HepG2 (cell line): Measurements from ENCODE around the gene GSKIP. TPM values are rescaled to one million over a fixed set of nuclear protein-coding genes. Genes with fewer than 3 reads are reported as not detected.

Experiments used
- CHD4 ChIP-seq: fragments of 200-600 bp; sonication (generic); IDR thresholded peaks from 2 replicates; pipeline ENCODE4 v1.7.0; 2017; ENCODE audit warnings: mild to moderate bottlenecking, low read length, borderline replicate concordance
- DMTF1 ChIP-seq: sonication (generic); formaldehyde crosslinking; IDR thresholded peaks from 2 replicates; pipeline ENCODE4 v1.4.0; 2020; ENCODE audit warnings: mild to moderate bottlenecking, missing genetic modification reagents
- DPF2 ChIP-seq: sonication (generic); formaldehyde crosslinking; IDR thresholded peaks from 2 replicates; pipeline ENCODE4 v1.4.0; 2020; ENCODE audit warnings: mild to moderate bottlenecking, low read depth, missing genetic modification reagents, borderline replicate concordance
- FOXA1 ChIP-seq, 2 experiments: fragments of 450-650 bp in 1 of 2; sonication (generic) in 1 of 2; formaldehyde crosslinking in 1 of 2; IDR thresholded peaks; 2 replicates each; pipeline versions ENCODE4 v1.4.0 to v1.6.1; 2016 to 2020; ENCODE audit warnings: missing genetic modification reagents in 1 of 2
- KMT2B ChIP-seq: IDR thresholded peaks from 2 replicates; pipeline ENCODE4 v1.6.1; 2016; ENCODE audit warnings: missing genetic modification reagents, missing compliant biosample characterization
- MEIS1 ChIP-seq: sonication (generic); formaldehyde crosslinking; IDR thresholded peaks from 2 replicates; pipeline ENCODE4 v1.9.0; 2021; ENCODE audit warnings: mild to moderate bottlenecking, missing genetic modification reagents, moderate library complexity, borderline replicate concordance
- MNT ChIP-seq: fragments of 450-650 bp; IDR thresholded peaks from 2 replicates; pipeline ENCODE4 v1.6.1; 2016
- MTF1 ChIP-seq: sonication (generic); formaldehyde crosslinking; IDR thresholded peaks from 2 replicates; pipeline ENCODE4 v1.5.0; 2020; ENCODE audit warnings: missing genetic modification reagents
- PLRG1 ChIP-seq: fragments of 450-650 bp; conservative IDR thresholded peaks from 2 replicates; pipeline ENCODE4 v1.6.1; 2016
- U2AF2 ChIP-seq: fragments of 200-400 bp; formaldehyde crosslinking; IDR thresholded peaks from 2 replicates; pipeline ENCODE4 v1.6.1; 2017; ENCODE audit warnings: low read depth, mild to moderate bottlenecking, low read length
- ZNF292 ChIP-seq: sonication (generic); formaldehyde crosslinking; IDR thresholded peaks from 2 replicates; pipeline ENCODE4 v1.8.1; 2022; ENCODE audit warnings: mild to moderate bottlenecking, low read depth, missing genetic modification reagents, borderline replicate concordance
- ZNF687 ChIP-seq: sonication (generic); formaldehyde crosslinking; IDR thresholded peaks from 2 replicates; pipeline ENCODE4 v1.5.1; 2020; ENCODE audit warnings: mild to moderate bottlenecking, missing genetic modification reagents, moderate library complexity
- ZNF772 ChIP-seq: sonication (generic); formaldehyde crosslinking; IDR thresholded peaks from 2 replicates; pipeline ENCODE4 v1.5.0; 2020; ENCODE audit warnings: mild to moderate bottlenecking, missing genetic modification reagents
- ZSCAN12 ChIP-seq: sonication (generic); formaldehyde crosslinking; IDR thresholded peaks from 2 replicates; pipeline ENCODE4 v1.9.0; 2021; ENCODE audit warnings: mild to moderate bottlenecking, missing genetic modification reagents
- ZSCAN29 ChIP-seq: sonication (generic); formaldehyde crosslinking; conservative IDR thresholded peaks from 2 replicates; pipeline ENCODE4 v1.4.0; 2020; ENCODE audit warnings: mild to moderate bottlenecking, missing genetic modification reagents
- ZSCAN30 ChIP-seq: sonication (generic); formaldehyde crosslinking; IDR thresholded peaks from 2 replicates; pipeline ENCODE4 v1.5.0; 2020; ENCODE audit warnings: mild to moderate bottlenecking, missing genetic modification reagents
- polyA plus RNA-seq, 8 experiments: library from polyadenylated mRNA; depleted of rRNA in 3 of 8; stranded (reverse) in 7 of 8; unstranded in 1 of 8; fragments of >200 nt; fragmentation: Illumina TruSeq in 4 of 8; extraction: Trizol in 4 of 8; gene quantifications; 2 replicates each; pipeline versions ENCODE4 v1.2.1 to v1.2.3, GENCODE V29; 2011 to 2016; ENCODE audit warnings: low read depth in 4 of 8, missing spikeins in 1 of 8, mixed read lengths in 1 of 8; ENCODE audit not compliant: insufficient read depth in 1 of 8
- total RNA-seq, 5 experiments: library from RNA; depleted of rRNA; stranded (reverse); fragments of >200 nt; fragmentation: Illumina TruSeq; extraction: Trizol; gene quantifications; 2 replicates each; pipeline ENCODE4 v1.2.3, GENCODE V29; 2016; ENCODE audit warnings: low read depth in 1 of 5
- TF ChIP-seq, protein P1 (sequence below): sonication (generic); formaldehyde crosslinking; IDR thresholded peaks from 2 replicates; pipeline ENCODE4 v1.5.0; 2020; ENCODE audit warnings: missing genetic modification reagents
- TF ChIP-seq, protein P2 (sequence below): sonication (generic); formaldehyde crosslinking; IDR thresholded peaks from 2 replicates; pipeline ENCODE4 v1.4.0; 2020; ENCODE audit warnings: missing genetic modification reagents, low read depth, mild to moderate bottlenecking, borderline replicate concordance

GSKIP gene
- total and polyA plus RNA-seq, 2 of the 13 experiments (the other 11 are each of a cell fraction or from before 2014, with no cell fraction given): 12.5 to 27.3 TPM

- TF ChIP-seq KMT2B: peak; percentile 80
- no peak for TF ChIP-seq U2AF2
- TF ChIP-seq ZNF772: no peak; the same call in 1 of the 2 replicates
- TF ChIP-seq ZNF292 (CRISPR knock-in tag): no peak; the same call in 1 of the 2 replicates
- TF ChIP-seq MEIS1: no peak
- TF ChIP-seq, protein P1, sequence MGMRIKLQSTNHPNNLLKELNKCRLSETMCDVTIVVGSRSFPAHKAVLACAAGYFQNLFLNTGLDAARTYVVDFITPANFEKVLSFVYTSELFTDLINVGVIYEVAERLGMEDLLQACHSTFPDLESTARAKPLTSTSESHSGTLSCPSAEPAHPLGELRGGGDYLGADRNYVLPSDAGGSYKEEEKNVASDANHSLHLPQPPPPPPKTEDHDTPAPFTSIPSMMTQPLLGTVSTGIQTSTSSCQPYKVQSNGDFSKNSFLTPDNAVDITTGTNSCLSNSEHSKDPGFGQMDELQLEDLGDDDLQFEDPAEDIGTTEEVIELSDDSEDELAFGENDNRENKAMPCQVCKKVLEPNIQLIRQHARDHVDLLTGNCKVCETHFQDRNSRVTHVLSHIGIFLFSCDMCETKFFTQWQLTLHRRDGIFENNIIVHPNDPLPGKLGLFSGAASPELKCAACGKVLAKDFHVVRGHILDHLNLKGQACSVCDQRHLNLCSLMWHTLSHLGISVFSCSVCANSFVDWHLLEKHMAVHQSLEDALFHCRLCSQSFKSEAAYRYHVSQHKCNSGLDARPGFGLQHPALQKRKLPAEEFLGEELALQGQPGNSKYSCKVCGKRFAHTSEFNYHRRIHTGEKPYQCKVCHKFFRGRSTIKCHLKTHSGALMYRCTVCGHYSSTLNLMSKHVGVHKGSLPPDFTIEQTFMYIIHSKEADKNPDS (CRISPR knock-in tag): no peak
- TF ChIP-seq, protein P2, sequence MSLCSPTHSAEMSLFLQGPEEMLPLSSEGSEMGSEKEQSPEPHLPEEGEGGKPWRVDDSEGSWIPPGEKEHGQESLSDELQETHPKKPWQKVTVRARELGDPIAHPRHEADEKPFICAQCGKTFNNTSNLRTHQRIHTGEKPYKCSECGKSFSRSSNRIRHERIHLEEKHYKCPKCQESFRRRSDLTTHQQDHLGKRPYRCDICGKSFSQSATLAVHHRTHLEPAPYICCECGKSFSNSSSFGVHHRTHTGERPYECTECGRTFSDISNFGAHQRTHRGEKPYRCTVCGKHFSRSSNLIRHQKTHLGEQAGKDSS (CRISPR knock-in tag): peak; percentile 18; the same call in 1 of the 2 replicates
- no peak for TF ChIP-seq ZSCAN30 (CRISPR knock-in tag)
- TF ChIP-seq MNT: no peak
- no peak for TF ChIP-seq MTF1
- TF ChIP-seq DPF2: no peak
- TF ChIP-seq CHD4: no peak
- no peak for TF ChIP-seq DMTF1 (CRISPR knock-in tag)
- no peak for TF ChIP-seq PLRG1
- TF ChIP-seq FOXA1 (IDR thresholded peaks at IDR 0.05): no peak
- TF ChIP-seq FOXA1 (CRISPR knock-in tag; IDR thresholded peaks at IDR 0.05): no peak
- peak; percentile 61 for TF ChIP-seq ZNF687 (CRISPR knock-in tag)
- TF ChIP-seq ZSCAN29: no peak
- no peak for TF ChIP-seq ZSCAN12 (CRISPR knock-in tag)
Measured at GRCh38 chr14:96362965-96363750, at the start of gene GSKIP, which contains the start of gene ATG2B (continued).
